GM04503 (cell line): ENCODE data around the gene TBXAS1.

ENCODE experiments used
- DNase-seq: peaks from one replicate; pipeline ENCODE4 v3.0.0-alpha.2; 2012; ENCODE audit warnings: low read depth

TBXAS1 gene

DNA sequence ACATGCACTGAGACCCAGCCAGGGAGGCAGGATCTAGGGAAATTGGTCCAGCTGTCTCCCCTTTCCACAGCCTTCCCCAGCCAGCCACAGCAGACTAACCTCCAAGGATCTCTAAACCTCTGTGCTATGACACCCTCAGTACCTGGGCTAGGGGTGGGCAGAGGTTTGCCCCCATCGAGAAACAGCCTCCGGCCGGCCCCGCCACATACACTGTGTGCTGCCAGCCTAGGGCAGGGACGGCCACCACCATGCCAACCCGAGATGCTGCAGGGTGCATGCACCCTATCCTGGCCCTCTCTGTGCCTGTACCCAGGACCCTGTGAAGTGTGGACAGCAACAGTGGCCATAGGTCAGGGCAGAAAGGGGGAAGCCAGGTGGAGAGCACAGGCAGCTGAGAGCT, 175.6 kb downstream of the TBXAS1 start:
- no peak for DNase-seq

DNA sequence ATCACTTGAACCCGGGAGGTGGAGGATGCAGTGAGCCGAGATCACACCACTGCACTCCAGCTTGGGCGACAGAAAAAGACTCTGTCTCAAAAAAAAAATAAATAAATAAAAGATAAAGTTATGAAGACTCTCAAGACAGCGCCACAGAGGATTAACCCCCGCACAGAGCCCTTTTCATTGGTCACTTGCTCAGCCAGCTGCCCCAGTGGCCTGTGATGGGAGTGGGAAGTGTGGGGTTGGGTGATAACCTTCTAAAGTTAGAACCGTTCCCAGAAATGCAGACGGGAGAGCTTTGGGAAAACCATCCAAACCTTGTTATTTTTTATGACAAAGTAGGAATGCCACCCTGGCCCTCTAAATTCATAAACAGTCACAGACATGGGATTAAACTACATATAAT, 176.3 kb downstream of the TBXAS1 start:
- DNase-seq: no peak

DNA sequence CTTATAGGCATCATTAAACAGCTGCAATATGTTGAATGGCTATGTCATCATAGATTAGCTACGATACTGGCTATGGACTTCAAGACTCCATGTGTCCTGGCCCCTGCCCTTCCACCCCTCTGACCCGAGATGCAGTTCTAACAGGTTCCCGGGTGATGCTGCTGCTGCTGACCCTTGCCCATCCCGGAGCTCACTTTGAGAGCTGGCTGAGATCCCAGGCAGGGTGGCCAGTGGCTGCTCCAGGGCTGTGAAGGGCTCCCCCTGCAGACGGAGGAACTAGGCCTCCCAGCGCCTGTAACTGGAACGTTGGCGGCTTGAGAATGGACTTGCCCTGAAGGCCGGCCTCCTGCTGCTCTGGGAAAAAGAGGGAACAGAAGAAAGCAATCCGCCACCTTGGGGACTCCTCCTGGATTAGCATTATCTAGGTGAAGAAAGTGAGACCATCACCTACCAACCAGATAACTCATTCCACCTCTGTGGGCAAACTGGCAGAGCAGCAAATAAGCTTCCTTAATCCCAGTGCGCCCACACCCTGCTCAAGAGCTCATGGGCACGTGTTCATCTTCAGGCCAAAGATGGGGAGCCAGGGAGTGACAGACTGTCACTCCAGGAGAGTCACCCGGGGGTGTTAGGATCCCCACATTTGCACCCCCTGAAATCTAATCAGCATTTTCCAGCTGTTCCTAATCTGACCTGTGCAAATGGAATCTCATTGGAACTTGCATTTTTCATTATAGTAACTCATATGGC, 176.9 kb downstream of the TBXAS1 start:
- DNase-seq: no peak

DNA sequence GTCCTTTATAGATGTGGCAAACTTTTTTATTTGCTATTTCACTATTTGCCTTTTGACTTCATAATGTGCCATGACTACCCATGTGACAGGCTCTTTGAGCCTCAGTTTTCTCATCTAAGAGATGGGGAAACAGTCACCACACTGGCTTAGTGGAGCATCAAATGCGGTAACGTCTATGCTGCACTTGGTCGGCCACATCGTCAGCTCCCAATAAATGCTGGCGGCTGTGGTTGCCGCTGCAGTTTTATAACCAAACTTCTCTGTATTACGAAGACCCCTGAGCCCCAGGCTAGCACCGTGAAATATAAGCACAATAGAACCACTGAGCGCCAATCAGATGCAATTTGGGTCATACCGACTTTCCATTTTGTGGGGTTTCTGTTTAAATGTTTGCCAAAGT, 177.5 kb downstream of the TBXAS1 start:
- DNase-seq: no peak

DNA sequence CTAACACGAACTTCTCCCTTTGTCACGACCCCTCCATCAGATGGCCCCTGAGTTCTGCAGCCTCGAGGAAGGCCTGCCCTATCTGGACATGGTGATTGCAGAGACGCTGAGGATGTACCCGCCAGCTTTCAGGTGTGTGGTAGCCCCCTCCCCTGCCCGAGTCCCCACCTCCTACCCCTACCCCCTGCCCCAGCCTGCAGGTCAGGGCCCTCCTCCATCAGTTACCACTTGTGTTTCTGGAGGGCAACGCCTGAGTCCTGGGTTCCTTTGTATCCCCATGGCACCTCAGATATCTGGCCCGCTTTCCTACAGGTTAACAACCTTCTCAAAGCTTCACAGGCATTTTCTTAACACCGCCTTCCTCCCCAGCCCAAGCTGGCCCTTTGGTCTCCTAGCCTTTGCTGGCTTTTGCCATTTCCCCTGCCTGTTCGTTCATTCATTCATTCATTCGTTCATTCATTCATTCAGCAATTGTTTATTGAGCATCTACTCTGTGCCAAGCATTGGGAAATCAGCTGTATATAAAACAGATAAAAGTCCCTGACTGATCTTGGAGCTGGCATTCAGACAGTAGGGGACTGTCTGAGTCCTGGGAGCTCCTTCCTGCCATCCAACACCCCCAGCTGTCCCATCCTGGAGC, 178.1 kb downstream of the TBXAS1 start:
- no peak for DNase-seq

DNA sequence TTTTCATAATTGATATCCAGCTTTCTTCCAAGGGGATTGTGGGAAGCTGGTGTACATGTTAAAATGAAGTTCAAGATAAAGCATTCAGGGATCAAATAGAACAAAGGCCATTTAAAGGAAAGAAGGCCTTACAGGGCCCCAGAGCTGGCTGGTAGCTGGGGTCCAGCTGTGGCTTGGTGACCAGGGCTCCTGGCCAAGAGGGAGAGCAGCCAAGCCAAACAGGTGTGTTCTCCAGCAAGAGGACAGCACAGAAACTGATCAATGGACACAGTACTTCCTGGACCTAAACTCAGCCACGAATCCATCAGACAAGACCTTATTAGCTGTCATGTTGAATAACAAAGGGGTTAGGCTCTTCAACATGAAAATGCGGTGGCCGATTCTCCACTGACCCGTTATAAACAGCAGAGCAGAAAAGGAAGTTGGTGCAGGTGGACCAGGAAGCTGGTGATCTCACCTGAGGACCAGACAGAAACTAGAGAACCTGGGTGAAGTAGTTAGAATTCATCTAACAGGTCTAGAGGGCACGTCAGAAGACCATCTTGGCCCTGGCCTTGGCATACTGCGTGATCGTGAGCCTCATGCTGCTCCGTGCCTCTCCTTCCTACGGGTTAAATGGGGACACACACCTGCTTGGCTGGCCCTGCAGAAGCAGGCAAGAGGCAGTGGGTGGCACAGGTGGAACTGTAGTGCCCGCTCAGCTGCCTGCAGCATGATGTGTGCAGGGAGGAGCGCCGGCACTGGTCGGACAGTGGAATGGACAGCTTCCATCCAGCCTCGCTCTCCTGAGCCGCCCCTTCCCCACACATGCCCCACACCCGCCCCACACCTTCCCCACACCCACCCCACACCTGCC, 179.9 kb downstream of the TBXAS1 start:
- DNase-seq: no peak

DNA sequence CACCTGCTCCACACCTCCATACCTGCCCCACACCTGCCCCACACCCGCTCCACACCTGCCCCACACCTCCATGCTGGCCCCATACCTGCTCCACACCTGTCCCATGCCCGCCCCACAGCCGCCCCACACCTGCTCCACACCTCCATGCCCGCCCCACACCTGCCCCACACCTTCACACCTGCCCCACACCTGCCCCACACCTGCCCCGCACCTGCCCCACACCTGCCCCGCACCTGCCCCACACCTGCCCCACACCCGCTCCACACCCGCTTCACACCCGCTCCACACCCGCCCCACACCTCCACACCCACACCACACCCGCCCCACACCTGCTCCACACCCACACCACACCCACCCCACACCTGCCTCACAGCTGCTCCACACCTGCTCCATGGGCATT, 180.7 kb downstream of the TBXAS1 start:
- no peak for DNase-seq

DNA sequence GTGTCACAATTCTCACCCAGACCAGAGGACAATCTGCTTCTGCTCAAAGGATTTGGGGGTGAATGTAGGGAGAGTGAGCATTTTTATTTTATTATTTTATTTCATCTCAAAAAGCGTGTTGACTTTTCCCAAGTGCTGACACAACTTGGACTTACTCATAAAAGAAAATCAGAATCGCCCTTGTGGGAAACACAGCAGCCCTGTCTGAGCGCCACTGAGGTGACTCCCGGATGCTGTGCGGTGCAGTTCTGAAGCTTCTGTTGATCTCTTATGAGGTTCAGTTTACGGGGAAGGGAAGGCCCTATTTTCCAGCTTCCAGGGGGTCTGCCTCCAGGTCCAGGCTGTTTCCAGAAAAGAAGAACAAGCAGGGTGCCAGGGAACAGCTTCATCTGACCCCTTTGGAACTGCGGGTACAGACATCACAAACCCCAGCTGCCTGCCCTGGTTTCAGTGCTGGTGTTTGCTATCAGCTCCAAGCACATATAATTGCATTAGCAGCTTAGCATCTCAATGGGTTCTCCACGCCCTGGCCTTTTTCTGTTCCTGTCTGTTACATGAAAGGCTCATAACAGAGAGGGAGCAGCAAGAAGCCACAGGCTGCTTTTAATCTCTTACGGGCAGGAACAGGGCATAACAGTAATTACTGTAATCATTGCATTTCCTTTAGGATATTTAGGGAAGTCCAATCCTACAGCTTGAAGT, 181.3 kb downstream of the TBXAS1 start:
- DNase-seq: no peak

DNA sequence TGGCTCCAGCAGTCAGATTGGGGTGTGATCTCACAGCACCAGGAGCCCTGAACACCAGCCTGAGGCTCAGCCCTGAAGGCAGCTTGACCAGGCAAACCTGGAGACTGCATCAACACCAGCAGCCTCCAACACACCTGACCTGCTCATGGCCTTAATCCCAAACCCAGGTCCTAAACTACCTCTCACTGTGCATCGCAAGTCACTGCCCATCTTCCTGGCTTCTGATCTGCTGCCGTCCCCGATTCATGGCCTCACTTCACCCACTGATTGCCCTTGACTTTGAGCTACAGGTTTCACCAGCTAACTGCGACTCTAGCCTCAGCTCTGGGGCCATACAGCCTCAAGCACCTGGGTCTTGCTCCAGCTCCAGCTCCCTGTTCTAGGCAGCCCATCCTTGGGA, 184.6 kb downstream of the TBXAS1 start:
- no peak for DNase-seq

DNA sequence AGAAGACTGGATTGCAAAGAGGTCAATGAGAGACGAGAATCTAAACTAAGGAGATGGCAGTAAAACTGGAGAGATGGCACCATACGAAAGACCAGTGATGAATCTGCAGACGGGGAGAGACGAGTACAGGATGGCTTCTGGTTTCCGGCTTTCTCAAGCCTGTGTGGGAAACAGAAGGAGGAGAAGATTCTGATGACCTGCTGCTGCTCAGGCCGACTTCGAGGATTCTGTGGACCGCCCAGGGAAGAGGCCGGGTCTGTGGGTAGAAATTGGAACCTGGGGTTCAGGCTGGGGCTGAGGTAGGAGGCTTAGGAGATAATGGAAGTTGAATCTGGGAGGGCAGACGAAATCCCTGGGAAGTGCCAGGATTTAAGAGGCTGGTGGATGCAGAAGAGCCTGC, 185.1 kb downstream of the TBXAS1 start:
- DNase-seq: no peak

DNA sequence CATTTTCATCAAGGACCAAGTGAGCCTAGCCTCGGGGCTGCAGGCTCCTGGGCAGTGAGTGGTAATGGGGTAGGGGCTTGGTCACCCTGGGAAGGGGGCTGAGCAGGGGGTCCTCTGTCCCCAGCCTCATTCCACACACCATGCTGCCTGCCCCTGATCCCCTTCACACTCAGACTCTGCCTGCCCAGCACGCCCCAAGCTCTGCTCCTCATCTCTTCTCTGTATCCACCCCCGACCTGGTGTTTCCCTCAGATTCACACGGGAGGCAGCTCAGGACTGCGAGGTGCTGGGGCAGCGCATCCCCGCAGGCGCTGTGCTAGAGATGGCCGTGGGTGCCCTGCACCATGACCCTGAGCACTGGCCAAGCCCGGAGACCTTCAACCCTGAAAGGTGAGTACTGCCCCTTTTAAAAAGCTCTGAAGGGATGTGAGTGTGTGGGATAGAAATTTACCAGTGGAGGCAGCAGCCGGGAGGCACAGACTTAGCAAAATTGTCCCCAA, 186.5 kb downstream of the TBXAS1 start:
- DNase-seq: no peak

DNA sequence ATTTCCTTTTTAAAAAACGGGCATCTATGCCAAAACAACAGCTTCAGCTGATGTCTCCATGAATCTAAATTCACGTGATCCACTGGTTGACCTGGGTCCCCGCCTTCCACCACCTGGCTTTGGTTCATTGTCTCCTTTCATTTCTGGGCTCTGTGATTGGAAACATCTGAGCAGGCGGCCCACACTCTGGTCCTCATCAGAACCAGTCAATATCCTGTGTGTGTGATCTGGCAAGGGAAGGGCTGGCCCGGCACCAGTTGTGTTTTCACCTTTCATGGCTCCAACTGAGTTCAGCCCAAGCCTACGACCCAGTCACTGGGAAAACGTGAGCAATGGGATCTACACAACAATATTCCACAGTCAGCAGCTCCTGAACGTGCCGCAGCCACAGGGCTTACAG, 187.5 kb downstream of the TBXAS1 start:
- no peak for DNase-seq

DNA sequence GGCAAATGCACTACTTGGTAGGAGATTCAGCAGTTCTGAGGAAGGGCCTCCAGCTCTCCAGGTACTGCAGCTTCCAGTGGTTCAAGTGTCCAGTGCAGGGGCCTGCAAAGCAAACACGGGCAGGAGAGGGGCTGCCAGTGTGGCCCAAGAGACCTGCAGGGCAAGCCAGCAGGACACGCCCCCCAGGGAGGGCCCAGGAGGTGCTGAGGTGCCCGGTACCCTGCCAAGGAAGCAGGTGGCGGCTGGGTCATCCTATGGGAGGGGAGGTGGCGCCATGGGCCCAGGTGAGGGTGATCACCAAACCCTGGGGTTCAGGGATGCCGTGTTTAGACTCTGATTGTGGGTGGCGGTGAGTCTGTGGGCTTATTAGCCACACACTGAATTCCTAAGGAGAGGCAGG, 188.0 kb downstream of the TBXAS1 start:
- DNase-seq: no peak

DNA sequence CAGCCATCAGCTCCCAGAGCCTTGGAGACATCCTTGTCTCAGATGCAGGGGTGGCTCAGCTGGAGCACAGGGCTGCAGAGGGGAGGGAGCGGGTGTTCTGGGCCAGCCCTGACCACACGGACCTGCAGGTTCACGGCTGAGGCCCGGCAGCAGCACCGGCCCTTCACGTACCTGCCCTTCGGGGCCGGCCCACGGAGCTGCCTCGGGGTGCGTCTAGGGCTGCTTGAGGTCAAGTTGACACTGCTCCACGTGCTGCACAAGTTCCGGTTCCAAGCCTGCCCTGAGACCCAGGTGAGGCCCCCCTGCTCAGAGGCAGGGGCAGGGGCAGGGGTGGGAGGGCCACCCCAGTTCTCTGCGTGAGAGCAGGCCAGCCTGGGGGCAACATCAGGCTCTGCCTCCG, 188.5 kb downstream of the TBXAS1 start:
- DNase-seq: no peak

DNA sequence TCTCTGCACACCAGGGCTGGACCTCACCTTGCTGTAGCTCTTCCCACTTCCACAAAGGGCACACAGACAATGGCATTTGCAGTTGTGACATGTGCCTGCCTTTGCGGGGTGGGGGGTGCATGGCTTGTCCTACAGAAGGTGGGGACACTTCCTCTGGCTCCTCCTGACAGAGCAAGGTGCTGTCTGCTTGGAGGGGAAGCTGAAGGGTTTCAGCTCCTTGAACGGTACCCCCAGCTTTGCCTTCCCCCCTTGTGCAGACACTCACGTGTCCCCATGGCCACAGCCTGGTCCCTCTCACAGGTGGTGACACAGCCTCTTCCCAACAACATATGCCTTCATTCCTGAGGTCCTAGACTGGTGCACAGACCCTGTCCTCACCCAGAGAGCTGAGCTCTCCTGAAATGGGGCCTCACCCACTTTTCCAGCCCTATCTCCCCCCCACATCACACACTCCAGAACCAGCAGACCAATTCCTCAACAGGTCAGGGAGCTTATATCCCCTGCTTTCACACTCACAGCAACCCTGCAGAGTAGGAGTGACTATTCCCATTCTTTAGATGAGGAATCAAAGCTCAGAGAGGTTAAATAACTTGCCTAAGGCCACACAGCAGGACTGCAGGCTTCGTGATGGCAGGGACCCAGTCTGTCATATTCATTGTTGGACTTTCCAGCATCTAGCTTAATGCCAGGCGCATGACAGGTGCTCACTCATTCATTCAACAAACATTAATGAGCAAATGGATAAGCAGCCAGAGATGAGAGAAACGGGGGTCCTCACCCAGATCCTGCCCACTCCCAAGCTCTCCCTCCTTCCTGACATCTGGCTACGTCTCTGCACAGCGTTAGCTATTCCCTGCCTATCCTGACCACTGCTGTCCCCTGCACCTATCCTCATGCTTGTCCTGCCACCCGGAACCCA, 189.3 kb downstream of the TBXAS1 start:
- DNase-seq: no peak

DNA sequence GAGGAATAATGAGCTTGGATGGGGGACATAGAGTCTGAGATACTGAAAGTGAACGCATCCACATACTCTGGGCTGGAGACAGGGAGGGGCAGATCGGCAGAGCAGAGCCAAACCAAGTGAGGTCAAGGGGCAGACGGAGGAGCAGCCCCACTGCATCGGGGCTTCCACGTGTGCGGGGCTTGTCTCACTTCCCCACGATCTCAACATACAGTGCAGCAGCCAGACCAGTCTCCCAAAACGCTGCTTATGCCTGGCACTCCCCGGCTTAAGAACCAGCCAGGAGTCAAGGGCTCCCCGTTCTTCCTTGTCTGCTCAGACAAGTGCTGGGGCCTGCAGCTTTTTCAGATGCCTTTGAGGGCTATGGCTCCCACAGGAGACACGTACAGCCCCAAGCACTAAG, 190.1 kb downstream of the TBXAS1 start:
- DNase-seq: no peak

DNA sequence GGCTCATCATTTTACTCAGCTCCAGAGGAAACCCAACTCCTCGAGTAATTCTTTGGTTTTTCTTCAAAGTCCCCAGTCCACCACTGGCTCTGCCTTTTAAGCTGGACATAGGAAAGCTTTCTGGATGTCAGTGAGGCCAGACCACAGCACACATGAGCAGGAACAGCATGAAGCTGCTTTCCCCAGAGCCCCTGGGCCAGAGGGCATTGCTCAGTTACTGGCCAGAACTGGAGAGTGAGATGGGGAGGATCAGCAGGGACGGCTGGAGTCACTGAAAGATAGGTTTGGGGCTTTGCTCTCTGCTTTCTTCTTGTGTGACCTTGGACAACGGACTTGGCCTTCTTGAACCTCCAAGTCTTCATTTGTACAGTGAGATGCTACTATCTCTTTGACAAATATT, 190.5 kb downstream of the TBXAS1 start:
- DNase-seq: no peak

DNA sequence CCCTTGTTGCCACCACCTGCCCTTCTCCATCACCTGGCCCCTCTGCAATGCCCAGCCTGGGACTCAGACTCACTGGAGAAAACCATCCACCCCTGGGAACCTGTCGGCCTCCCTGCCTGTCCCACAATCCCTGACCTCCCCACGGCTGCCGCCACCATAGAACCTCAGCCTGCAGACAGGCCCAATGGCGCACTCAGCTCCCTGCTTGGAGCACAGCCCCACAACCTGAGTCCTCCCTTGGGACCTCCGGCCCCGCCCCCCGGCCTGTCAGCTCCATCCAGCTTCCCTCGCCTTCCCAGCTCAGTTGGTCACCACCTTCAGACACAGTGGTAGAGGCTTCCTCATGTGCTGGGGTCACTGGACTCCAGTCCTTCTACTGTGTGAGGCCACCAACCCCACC, 192.5 kb downstream of the TBXAS1 start:
- DNase-seq: no peak

DNA sequence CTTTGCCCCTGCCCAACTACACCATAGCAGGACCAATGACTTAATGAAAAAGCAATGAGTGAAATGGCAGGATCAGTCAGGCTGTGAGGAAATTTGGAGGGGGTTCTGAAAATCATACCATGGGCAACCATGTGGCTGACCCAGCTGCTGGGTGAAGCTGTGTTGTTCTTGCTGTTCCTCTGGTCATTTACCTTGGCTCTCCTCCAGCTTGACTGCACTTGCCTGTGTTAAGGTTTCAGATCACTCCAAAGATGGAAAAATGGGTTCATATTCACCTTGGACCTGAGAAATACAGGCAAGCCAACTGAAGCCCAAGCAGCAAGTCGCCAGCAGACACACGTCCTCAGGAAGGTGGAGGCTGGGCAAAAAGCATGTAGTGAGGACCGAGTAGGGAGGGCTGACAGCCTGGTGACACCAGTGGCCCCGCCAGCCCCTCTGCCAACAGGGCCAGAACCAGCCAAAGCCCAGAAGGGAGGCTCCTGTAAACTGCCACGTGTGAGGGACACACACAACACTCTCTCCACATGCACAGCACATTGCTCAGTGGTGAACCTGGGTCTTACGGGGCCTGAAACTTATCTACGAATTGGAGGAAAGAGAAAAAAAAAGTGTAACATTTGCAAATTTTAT, 193.6 kb downstream of the TBXAS1 start:
- no peak for DNase-seq

DNA sequence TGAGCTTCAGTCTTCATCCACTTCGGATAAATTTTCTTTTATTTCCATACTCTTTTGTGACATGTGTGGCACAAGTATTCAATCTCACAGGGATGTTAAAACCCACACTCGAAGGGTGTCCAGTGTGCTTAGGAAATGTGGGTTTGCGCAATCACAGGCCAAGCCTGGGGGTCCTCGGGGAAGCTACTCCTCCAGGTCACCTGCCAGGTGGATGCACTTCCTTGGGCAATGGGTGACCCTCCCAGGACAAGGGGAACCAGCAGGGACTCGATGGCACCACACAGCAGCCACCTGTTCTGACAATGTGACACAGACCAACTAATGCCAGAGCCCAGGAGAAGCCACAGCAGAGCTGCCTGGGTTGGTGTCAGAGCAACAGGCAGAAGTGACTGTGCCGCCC, 194.7 kb downstream of the TBXAS1 start:
- DNase-seq: no peak

DNA sequence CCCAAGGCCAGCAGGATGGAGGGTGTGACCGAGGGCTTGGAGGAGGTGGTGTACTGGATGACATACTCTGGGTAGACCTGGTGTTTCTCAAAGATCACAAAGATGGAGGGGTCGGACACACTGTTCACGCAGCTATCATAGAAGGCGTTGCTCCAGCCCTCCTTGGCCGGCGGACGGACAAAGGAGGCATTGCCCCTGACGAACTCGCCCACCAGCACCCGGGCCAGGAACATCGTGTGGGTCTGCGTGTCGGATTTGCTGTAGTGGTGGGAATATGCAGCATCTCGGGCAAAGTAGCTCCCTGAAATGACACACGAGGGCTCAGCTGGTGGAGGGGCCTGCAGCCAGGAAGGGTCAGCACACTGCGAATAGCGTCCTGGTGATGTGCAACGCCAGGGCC, 195.5 kb downstream of the TBXAS1 start:
- no peak for DNase-seq
